B cell (primary cell): ENCODE measurements around the gene PLCD3. TPM values are rescaled to one million over a fixed set of nuclear protein-coding genes. Genes with fewer than 3 reads are reported as not detected.

Experiments
- ATAC-seq: fragments of 200-7000 bp; cut with Tn5 transposase; one replicate; pipeline ENCODE4 v1.10.0; 2021; ENCODE audit warnings: low read depth, mild to moderate bottlenecking, moderate number of reproducible peaks, moderate library complexity
- CTCF ChIA-PET: fragments of 350-600 bp; sonication (Branson Sonifier 250); formaldehyde crosslinking; loops from one replicate; lab custom pipeline; 2021; ENCODE audit warnings: antibody characterized with exemption, inconsistent platforms; lab: Charles Lee
- POLR2A ChIA-PET: fragments of 350-600 bp; sonication (Branson Sonifier 250); formaldehyde crosslinking; loops from one replicate; lab custom pipeline; 2021; ENCODE audit warnings: antibody characterized with exemption; lab: Charles Lee
- DNase-seq: peaks from one replicate; pipeline ENCODE4 v3.0.0; 2013
- H2AFZ ChIP-seq: 2 replicates; pipeline ENCODE4 v1.6.1; 2012; ENCODE audit warnings: mild to moderate bottlenecking, low read depth, low read length; ENCODE audit not compliant: insufficient read depth, poor library complexity, severe bottlenecking
- H3K27ac ChIP-seq, 2 donors: 1 replicate in 1 of 2; 2 replicates in 1 of 2; pipeline ENCODE4 v1.5.1; 2012 to 2013; ENCODE audit warnings: low read length in 2 of 2, mild to moderate bottlenecking in 2 of 2, moderate library complexity in 1 of 2
- H3K27me3 ChIP-seq, 4 experiments: fragments of 200-600 bp in 1 of 4; sonication (generic) in 1 of 4; replicated peaks in 1 of 4; 1 replicate in 2 of 4; 2 replicates in 2 of 4; pipeline versions ENCODE4 v1.6.1 to v1.7.0; 2013 to 2016; ENCODE audit warnings: low read length in 3 of 4, mild to moderate bottlenecking in 2 of 4, mixed read lengths in 1 of 4, moderate library complexity in 1 of 4; ENCODE audit not compliant: insufficient read depth in 4 of 4, control insufficient read depth in 3 of 4; ENCODE audit errors: control extremely low read depth in 1 of 4
- H3K36me3 ChIP-seq, 2 experiments: replicated peaks in 1 of 2; 1 replicate in 1 of 2; 2 replicates in 1 of 2; pipeline versions ENCODE4 v1.6.1 to v1.7.1; 2013; ENCODE audit warnings: low read length in 1 of 2; ENCODE audit not compliant: insufficient read depth in 2 of 2, control insufficient read depth in 1 of 2; ENCODE audit errors: control extremely low read depth in 1 of 2, extremely low read depth in 1 of 2
- H3K4me1 ChIP-seq, 2 donors: fragments of 200-600 bp in 1 of 2; sonication (generic) in 1 of 2; 1 replicate in 1 of 2; 2 replicates in 1 of 2; pipeline versions ENCODE4 v1.5.1 to v1.6.1; 2013 to 2017; ENCODE audit warnings: low read length in 2 of 2; ENCODE audit not compliant: control insufficient read depth in 2 of 2, insufficient read depth in 2 of 2
- H3K4me2 ChIP-seq: replicated peaks from 2 replicates; pipeline ENCODE3; 2012; ENCODE audit warnings: mild to moderate bottlenecking, low read depth, low read length; ENCODE audit not compliant: poor library complexity, severe bottlenecking
- H3K4me3 ChIP-seq, 5 experiments: fragments of 200-600 bp in 1 of 5; sonication (generic) in 1 of 5; 1 replicate in 3 of 5; 2 replicates in 2 of 5; pipeline versions ENCODE4 v1.5.1 to v1.7.0; 2011 to 2016; ENCODE audit warnings: low read length in 4 of 5, mild to moderate bottlenecking in 4 of 5, low read depth in 2 of 5, control low read depth in 1 of 5, moderate library complexity in 1 of 5; ENCODE audit not compliant: insufficient read depth in 1 of 5; ENCODE audit errors: control extremely low read depth in 1 of 5, extremely low read depth in 1 of 5
- H3K79me2 ChIP-seq: fragments of 200-600 bp; sonication (generic); one replicate; pipeline ENCODE4 v1.6.0; 2016; ENCODE audit warnings: low read length; ENCODE audit not compliant: control insufficient read depth, insufficient read depth
- H3K9ac ChIP-seq: fragments of 200-600 bp; sonication (generic); 2 replicates; pipeline ENCODE4 v1.6.1; 2017; ENCODE audit warnings: mild to moderate bottlenecking, low read length, moderate library complexity
- H3K9me3 ChIP-seq, 3 donors: one replicate each; pipeline versions ENCODE4 v1.6.1 to v1.7.1; 2013; ENCODE audit warnings: low read length in 2 of 3; ENCODE audit not compliant: control insufficient read depth in 2 of 3, insufficient read depth in 1 of 3; ENCODE audit errors: control extremely low read depth in 1 of 3
- H4K20me1 ChIP-seq: 2 replicates; pipeline ENCODE4 v1.6.0; 2012; ENCODE audit warnings: mild to moderate bottlenecking, low read length; ENCODE audit not compliant: insufficient read depth, control insufficient read depth, poor library complexity, severe bottlenecking
- H3K27ac Mint-ChIP-seq: one replicate; pipeline ENCODE4 v1.8.0; 2021; ENCODE audit warnings: mixed read lengths
- H3K27me3 Mint-ChIP-seq: one replicate; pipeline ENCODE4 v1.8.0; 2021; ENCODE audit warnings: mixed read lengths
- H3K4me1 Mint-ChIP-seq: one replicate; pipeline ENCODE4 v1.8.0; 2021; ENCODE audit warnings: mixed read lengths
- H3K4me3 Mint-ChIP-seq: one replicate; pipeline ENCODE4 v1.8.0; 2021; ENCODE audit warnings: mixed read lengths
- H3K9me3 Mint-ChIP-seq: one replicate; pipeline ENCODE4 v1.8.0; 2022; ENCODE audit warnings: mixed read lengths; ENCODE audit not compliant: insufficient read depth
- CTCF ChIP-seq: fragments of 200-600 bp; IDR thresholded peaks from one replicate; pipeline ENCODE4 v1.8.0; 2022; ENCODE audit warnings: antibody characterized with exemption, mild to moderate bottlenecking
- EZH2 ChIP-seq: IDR thresholded peaks from 2 replicates; pipeline ENCODE4 v1.6.1; 2012; ENCODE audit warnings: borderline replicate concordance, low read depth, mild to moderate bottlenecking, moderate library complexity, low read length; ENCODE audit not compliant: insufficient read depth, poor library complexity, severe bottlenecking
- WGBS: methylation state at CpG from one replicate; pipeline ENCODE4 v1.1.5; 2013; ENCODE audit warnings: missing lambda C conversion rate; ENCODE audit not compliant: insufficient coverage; 5-methylcytosine and 5-hydroxymethylcytosine counted together
- intact Hi-C: fragments of 100-400 bp; cut with micrococcal nuclease; formaldehyde crosslinking; loops from one replicate; pipeline ENCODE4 v1.10.0; 2022
- polyA plus RNA-seq: library from polyadenylated mRNA; depleted of rRNA; stranded (reverse); fragments of >200 nt; gene quantifications from 2 replicates; pipeline ENCODE4 v1.2.3, GENCODE V29; 2012
- total RNA-seq, 2 donors: library from RNA; stranded (reverse); fragments of 120-200 nt in 1 of 2; gene quantifications; 1 replicate in 1 of 2; 2 replicates in 1 of 2; pipeline versions ENCODE4 v1.2.3 to v1.2.4, GENCODE V29; 2013 to 2022

The PLCD3 gene
- total and polyA plus RNA-seq, 2 donors (not counting 1 experiment from before 2014, with no cell fraction given), result 0.54 to 2.2 TPM

GRCh38 chr17:45077643-45078042 is 54.7 kb downstream of the PLCD3 start:
- Histone ChIP-seq H3K36me3 (peaks cover 13 to 35% of the 10 kb centered on the region in 2 experiments), H3K79me2 (peaks cover 90% of the 10 kb centered on the region), H3K4me2 (peak overlapping the region; percentile 14), H3K9me3 (no peaks in the 10 kb centered on the region), H3K27ac (peak overlapping the region; percentile 30 to 67), H3K27me3 (no peaks in the 10 kb centered on the region), H4K20me1 (peaks cover 56% of the 10 kb centered on the region), H3K4me1 (peaks cover 16 to 24% of the 10 kb centered on the region in 2 donors), H2AFZ (no peak overlapping the region), H3K9ac (no peak overlapping the region), H3K4me3 (no peak overlapping the region)
- H3K4me3 Mint-ChIP-seq, result no peak overlapping the region
- H3K4me1 Mint-ChIP-seq, result peaks cover 22% of the 10 kb centered on the region
- no peaks in the 10 kb centered on the region for H3K27me3 Mint-ChIP-seq
- CTCF ChIA-PET, result interaction anchor here (1.2 to 1.5 kb wide), 2 partner anchors 28 to 158 kb away, joined by 4 to 8 read pairs; no protein-coding TSS in a partner anchor
- H3K27ac Mint-ChIP-seq, result peak overlapping the region; percentile 86
- DNase-seq (peak; percentile 54), ATAC-seq (peak; percentile 58)
- intact Hi-C loops, result no loop called here
- H3K9me3 Mint-ChIP-seq, result no peaks in the 10 kb centered on the region
- no peak for TF ChIP-seq EZH2
- no peak for TF ChIP-seq CTCF
- 16% methylated on average over 3 of the region's 3 CpGs for WGBS
- POLR2A ChIA-PET, result interaction anchor here (1.2 kb wide), 1 partner anchor 15 kb away, joined by 3 read pairs; no protein-coding TSS in a partner anchor

DNA sequence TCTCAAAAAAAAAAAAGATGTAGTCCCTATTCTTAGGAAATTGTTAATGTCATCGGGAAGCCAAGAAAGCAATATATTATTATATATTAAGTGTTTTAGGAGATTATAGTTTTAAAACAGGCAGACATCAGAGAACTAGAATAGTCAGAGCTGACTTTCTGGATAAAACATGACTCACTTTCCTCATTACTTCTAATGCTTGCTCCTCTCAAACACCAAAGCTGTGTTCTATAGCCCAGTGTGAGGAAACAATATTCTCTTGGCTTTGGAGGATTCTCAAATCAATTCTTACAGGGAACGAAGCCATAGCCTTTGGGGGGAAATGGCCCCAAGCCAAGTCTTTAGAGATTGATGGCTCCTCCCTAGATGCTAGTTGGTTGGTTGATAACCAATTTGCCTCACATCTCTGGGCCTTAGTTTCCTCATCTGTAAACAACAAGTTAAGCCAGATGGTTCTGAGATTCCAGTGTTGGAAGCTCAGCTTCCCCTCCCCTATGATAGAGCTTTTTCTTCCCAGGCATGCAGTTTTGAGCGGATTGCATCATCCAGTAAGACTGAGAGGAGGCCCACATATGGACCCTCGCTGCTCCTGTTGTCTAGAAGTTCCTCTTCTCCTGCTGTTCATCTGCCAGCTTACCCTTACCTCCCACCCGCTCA is 58.8 kb downstream of the PLCD3 start:
- no peak for DNase-seq
- H3K27me3 ChIP-seq, result no peaks in the 10 kb centered on the region
- Mint-ChIP-seq H3K27me3 (no peaks in the 10 kb centered on the region), H3K4me3 (no peak overlapping the region), H3K4me1 (peaks cover 24% of the 10 kb centered on the region), H3K27ac (no peak overlapping the region), H3K9me3 (no peaks in the 10 kb centered on the region)
- no peak overlapping the region for H3K27ac ChIP-seq
- no peaks in the 10 kb centered on the region for H3K9me3 ChIP-seq
- CTCF ChIA-PET, result no interaction called here
- H3K4me2 ChIP-seq, result no peak overlapping the region
- H3K4me3 ChIP-seq, result no peak overlapping the region
- H2AFZ ChIP-seq, result no peak overlapping the region
- peaks cover 4 to 36% of the 10 kb centered on the region in 2 experiments for H3K36me3 ChIP-seq
- 86% methylated on average over 2 of the region's 5 CpGs for WGBS
- H3K4me1 ChIP-seq, result peaks cover 16 to 21% of the 10 kb centered on the region in 2 donors
- no peak for TF ChIP-seq EZH2
- ATAC-seq, result no peak
- H3K9ac ChIP-seq, result no peak overlapping the region
- H4K20me1 ChIP-seq, result peaks cover 69% of the 10 kb centered on the region
- peaks cover 91% of the 10 kb centered on the region for H3K79me2 ChIP-seq
- intact Hi-C loops, result no loop called here
- POLR2A ChIA-PET, result no interaction called here
